ENCODE data around the gene ILDR2.

GRCh38 chr1:166988974-166989515 lies 13.7 kb upstream of the ILDR2 start, which contains the start of gene MAEL:
- TF ChIP-seq CTCF (conservative IDR thresholded peaks at IDR 0.05) (no peak), EZH2 (IDR thresholded peaks at IDR 0.05; ENCODE audit: low read depth) (no peak)
